Measurements from ENCODE around the gene ZIC2.
"Not testable (repeated sequence)": the region's sequence is repeated elsewhere in the genome, so short reads cannot be mapped to it uniquely, and the experiment has no call there.

The ZIC2 gene

DNA sequence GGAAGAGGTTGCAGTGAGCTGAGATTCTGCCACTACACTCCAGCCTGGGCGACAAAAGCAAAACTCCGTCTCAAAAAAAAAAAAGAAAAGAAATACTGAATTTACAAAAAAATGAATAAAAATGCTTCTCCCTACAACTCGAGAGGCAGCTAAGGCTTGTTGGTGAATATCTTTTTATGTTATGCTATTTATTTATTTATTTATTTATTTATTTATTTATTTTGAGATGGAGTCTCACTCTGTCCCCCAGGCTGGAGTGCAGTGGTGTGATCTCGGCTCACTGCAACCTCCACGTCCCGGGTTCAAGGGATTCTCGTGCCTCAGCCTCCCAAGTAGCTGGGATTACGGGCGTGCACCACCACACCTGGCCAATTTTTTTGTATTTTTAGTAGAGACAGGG is 51.1 kb downstream of the ZIC2 start:
- DNase-seq, result not testable (repeated sequence)

DNA sequence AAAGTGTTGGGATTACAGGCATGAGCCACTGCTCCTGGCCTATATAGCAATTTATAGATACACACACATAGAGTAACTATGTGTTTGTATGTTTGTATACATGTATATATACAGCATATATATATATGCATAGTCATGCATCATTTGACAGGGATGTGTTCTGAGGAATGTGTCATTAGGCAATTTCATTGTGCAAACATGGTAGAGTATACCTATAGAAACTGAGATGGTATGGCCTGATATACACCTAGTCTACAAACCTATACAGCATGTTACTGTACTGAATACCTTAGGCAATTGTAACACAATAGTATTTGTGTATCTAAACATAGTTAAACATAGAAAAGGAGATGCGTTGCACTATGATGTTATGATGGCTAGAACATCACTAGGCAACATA is 54.4 kb downstream of the ZIC2 start:
- no peak for DNase-seq

Measured in stimulated activated CD4-positive, alpha-beta T cell treated with anti-CD3 and anti-CD28 coated beads, Interleukin-4, amount 100 ng/mL, for 4 hours (primary cell).